ENCODE measurements around the gene TAS2R60.

DNA sequence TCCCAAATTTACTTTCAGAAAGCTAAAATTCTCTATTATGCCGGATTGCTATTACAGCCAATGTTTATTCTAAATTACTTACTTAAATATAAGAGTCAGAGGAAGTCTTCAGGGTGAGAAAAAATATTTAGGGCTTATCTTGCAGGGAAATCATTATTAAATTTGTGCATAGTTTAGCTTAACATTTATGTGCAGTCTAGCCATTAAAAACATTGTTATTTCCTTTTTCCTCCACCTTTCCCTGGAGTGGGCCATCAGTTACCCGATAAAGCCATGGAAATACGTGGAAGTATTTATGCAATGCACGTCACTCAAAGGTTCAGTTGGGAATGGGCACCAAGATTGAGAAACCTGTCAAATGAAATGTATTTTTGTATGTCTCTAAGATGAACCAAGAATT is 9.5 kb upstream of the TAS2R60 start:
- no peak for TF ChIP-seq CTCF (conservative IDR thresholded peaks at IDR 0.05; ENCODE audit: low read depth, low read length)
- TF ChIP-seq EZH2 (IDR thresholded peaks at IDR 0.05; ENCODE audit: borderline replicate concordance, low read depth, low read length, poor library complexity, severe bottlenecking): no peak

Data from A673 (cell line).